ENCODE measurements around the gene FAM227B. TPM values are rescaled to one million over a fixed set of nuclear protein-coding genes. Genes with fewer than 3 reads are reported as not detected.

Gene FAM227B
- total RNA-seq, 1 donor from 2014 or later = 25.1 TPM

DNA sequence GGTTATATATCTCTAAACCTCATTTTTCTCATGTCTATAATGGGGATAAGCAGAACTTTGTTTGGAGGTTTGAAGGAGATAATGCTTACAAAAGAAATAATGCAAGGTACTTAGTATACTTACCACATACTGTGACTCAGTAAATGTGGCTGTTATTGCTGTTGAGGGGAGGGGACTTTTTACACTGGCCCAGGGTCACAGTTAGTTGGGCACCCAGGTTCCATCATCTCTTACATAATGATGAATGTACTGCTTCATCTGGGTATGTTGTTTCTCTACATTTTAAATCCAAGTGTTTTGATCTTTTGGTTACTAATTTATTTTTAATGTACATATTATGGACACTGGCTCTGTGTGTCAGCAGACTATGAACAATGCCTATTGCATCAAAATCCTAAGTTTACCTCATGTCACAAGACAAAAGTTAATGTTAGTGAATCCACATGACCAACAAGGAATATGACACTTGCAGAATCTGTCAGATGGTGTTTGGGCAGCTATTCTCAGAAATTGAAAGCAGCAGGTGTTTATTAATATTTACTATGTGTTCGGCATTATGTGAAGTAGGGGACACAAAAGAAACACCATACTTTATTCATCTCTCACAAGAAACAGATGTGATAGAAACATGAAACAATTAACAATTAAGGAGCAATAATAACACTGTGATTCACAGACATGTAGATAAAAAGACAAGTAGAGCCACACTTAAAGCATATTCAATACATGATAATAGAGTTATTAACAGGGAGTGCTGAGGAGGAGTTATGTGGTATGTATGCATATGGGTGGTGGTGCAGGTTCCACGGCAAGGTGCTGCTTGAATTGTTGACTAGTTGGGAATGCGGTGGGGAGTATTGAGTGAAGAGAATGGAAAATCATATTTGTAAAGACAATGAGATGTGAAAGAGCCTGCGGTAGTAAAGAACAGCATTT is 340.8 kb downstream of the FAM227B start:
- Mint-ChIP-seq H3K4me3 (no peak overlapping the region), H3K36me3 (peaks cover 5% of the 10 kb centered on the region), H3K27ac (no peak overlapping the region), H3K4me1 (no peaks in the 10 kb centered on the region), H3K9me3 (no peaks in the 10 kb centered on the region), H3K27me3 (ENCODE audit: insufficient read depth, low read depth) (peaks cover 2% of the 10 kb centered on the region)
- DNase-seq (ENCODE audit: low spot score) = no peak
- Histone ChIP-seq H3K36me3 (no peaks in the 10 kb centered on the region), H3K4me2 (no peak overlapping the region), H3K79me2 (ENCODE audit: low read depth) (no peaks in the 10 kb centered on the region), H3K9ac (no peak overlapping the region), H3K9me3 (ENCODE audit: low read depth) (no peaks in the 10 kb centered on the region), H4K20me1 (ENCODE audit: low read depth) (no peaks in the 10 kb centered on the region), H3K4me3 (no peak overlapping the region), H2AFZ (replicated peaks) (no peak overlapping the region), H3K27ac (no peak overlapping the region), H3K27me3 (no peaks in the 10 kb centered on the region), H3F3A (ENCODE audit: low read depth) (peaks cover 5% of the 10 kb centered on the region), H3K4me1 (peaks cover 15% of the 10 kb centered on the region)
- TF ChIP-seq EZH2 (IDR thresholded peaks at IDR 0.05) (no peak), EZH2phosphoT487 (IDR thresholded peaks at IDR 0.05) (no peak)
- TF ChIP-seq, protein P1, sequence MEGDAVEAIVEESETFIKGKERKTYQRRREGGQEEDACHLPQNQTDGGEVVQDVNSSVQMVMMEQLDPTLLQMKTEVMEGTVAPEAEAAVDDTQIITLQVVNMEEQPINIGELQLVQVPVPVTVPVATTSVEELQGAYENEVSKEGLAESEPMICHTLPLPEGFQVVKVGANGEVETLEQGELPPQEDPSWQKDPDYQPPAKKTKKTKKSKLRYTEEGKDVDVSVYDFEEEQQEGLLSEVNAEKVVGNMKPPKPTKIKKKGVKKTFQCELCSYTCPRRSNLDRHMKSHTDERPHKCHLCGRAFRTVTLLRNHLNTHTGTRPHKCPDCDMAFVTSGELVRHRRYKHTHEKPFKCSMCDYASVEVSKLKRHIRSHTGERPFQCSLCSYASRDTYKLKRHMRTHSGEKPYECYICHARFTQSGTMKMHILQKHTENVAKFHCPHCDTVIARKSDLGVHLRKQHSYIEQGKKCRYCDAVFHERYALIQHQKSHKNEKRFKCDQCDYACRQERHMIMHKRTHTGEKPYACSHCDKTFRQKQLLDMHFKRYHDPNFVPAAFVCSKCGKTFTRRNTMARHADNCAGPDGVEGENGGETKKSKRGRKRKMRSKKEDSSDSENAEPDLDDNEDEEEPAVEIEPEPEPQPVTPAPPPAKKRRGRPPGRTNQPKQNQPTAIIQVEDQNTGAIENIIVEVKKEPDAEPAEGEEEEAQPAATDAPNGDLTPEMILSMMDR (IDR thresholded peaks at IDR 0.05) = no peak

DNA sequence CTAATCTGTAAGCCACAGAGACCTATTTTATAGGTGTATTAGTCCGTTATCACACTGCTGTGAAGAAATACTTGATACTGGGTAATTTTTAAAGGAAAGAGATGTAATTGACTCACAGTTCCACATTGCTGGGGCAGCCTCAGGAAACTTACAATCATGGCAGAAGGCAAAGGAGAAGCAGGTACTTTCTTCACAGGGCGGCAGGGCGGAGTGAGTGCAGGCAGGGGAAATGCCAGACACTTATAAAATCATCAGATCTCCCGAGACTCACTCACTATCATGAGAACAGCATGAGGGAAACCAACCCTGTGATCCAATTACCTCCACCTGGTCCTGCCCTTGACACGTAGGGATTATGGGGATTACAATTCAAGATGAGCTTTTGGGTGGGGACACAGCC is 341.9 kb downstream of the FAM227B start:
- no peaks in the 10 kb centered on the region for H3K79me2 ChIP-seq (ENCODE audit: low read depth)
- H3K9me3 ChIP-seq (ENCODE audit: low read depth) = no peaks in the 10 kb centered on the region
- H3K4me3 ChIP-seq = no peak overlapping the region
- Mint-ChIP-seq H3K9me3 (no peaks in the 10 kb centered on the region), H3K36me3 (peaks cover 3% of the 10 kb centered on the region), H3K27ac (no peak overlapping the region), H3K4me1 (no peaks in the 10 kb centered on the region), H3K4me3 (no peak overlapping the region), H3K27me3 (ENCODE audit: insufficient read depth, low read depth) (peaks cover 2% of the 10 kb centered on the region)
- no peaks in the 10 kb centered on the region for H3K27me3 ChIP-seq
- TF ChIP-seq EZH2phosphoT487 (IDR thresholded peaks at IDR 0.05) = no peak
- no peak for TF ChIP-seq EZH2 (IDR thresholded peaks at IDR 0.05)
- TF ChIP-seq, protein P1 (IDR thresholded peaks at IDR 0.05) = no peak
- peaks cover 15% of the 10 kb centered on the region for H3K4me1 ChIP-seq
- H2AFZ ChIP-seq (replicated peaks) = no peak overlapping the region
- no peak overlapping the region for H3K4me2 ChIP-seq
- H4K20me1 ChIP-seq (ENCODE audit: low read depth) = no peaks in the 10 kb centered on the region
- no peak overlapping the region for H3K27ac ChIP-seq
- H3F3A ChIP-seq (ENCODE audit: low read depth) = peaks cover 5% of the 10 kb centered on the region
- DNase-seq (ENCODE audit: low spot score) = no peak
- no peak overlapping the region for H3K9ac ChIP-seq
- no peaks in the 10 kb centered on the region for H3K36me3 ChIP-seq

Other genes with a start within 250 kb of the FAM227B start
- not detected in 2 replicates for gene FGF7, start 197.6 kb downstream of the FAM227B start, total RNA-seq (ENCODE audit: low replicate concordance)
- 48.6 and 66.0 TPM in 2 replicates for gene DTWD1, start 230 bp upstream of the FAM227B start, total RNA-seq (ENCODE audit: low replicate concordance)